Measurements from ENCODE around the gene FLT1. TPM values are rescaled to one million over a fixed set of nuclear protein-coding genes. Genes with fewer than 3 reads are reported as not detected.

FLT1 gene
- total RNA-seq, 4 donors from 2014 or later: 19.3 to 48.6 (median 24.4) TPM

DNA sequence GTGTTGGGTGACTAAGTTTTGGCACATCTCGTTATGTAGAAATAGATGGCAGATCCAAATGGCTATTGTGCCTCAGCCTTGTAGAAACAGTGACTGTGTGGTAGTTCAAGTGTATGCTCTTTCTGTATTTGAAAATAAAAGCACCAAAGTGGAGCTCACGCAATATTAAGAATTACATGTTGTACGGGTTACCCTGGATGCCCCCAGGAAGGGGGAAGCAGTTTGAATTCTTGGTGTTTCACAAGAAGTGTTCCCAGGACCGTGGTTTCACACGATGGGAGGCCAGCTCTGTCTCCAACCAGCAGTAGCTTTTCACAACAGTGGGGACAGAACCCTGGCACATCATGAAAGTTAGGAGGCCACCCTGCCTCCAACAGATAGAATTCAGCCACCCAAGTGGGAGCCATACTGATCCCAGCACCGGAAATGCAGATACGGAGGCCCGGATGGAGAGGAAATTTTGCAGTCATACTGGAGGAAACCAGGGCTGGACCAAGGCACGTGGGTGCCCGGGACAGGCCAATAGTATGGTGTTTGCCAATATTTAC lies 8.9 kb downstream of the FLT1 start:
- Histone ChIP-seq H3K27me3 (peaks cover 0 to 21% of the 10 kb centered on the region in 2 donors), H3K27ac (no peak overlapping the region), H3K36me3 (no peaks in the 10 kb centered on the region), H3K9me3 (no peaks in the 10 kb centered on the region), H3K4me1 (no peaks in the 10 kb centered on the region), H3K4me3 (no peak overlapping the region)
- TF ChIP-seq POLR2A (IDR thresholded peaks at IDR 0.05): no peak
- TF ChIP-seq EP300 (IDR thresholded peaks at IDR 0.05): no peak
- TF ChIP-seq, protein P1, sequence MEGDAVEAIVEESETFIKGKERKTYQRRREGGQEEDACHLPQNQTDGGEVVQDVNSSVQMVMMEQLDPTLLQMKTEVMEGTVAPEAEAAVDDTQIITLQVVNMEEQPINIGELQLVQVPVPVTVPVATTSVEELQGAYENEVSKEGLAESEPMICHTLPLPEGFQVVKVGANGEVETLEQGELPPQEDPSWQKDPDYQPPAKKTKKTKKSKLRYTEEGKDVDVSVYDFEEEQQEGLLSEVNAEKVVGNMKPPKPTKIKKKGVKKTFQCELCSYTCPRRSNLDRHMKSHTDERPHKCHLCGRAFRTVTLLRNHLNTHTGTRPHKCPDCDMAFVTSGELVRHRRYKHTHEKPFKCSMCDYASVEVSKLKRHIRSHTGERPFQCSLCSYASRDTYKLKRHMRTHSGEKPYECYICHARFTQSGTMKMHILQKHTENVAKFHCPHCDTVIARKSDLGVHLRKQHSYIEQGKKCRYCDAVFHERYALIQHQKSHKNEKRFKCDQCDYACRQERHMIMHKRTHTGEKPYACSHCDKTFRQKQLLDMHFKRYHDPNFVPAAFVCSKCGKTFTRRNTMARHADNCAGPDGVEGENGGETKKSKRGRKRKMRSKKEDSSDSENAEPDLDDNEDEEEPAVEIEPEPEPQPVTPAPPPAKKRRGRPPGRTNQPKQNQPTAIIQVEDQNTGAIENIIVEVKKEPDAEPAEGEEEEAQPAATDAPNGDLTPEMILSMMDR (IDR thresholded peaks at IDR 0.05): no peak
- 81 to 83% methylated on average over 10 of the region's 10 CpGs for WGBS, 2 donors
- DNase-seq (ENCODE audit: low spot score in 2 of 2): no peak

DNA sequence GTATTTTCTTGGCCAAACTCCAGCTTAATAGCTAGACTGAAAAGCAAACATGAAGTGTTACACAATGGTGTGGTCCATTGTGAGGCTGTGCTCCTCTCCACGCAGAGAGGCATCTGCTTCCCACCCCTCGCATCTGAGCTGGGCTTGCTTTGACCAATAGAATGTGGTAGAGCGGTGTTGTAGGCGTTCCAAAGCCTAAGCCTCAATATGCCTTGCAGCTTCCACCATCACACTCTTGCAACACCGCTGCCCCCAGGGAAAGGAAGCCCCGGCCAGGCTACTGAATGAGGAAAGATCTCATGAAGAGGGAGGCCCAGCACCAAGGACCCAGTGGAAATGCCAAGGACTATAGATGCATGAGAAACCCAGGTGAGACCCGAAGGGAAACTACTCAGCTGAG lies 9.4 kb downstream of the FLT1 start:
- H3K9me3 ChIP-seq: no peaks in the 10 kb centered on the region
- TF ChIP-seq, protein P1 (IDR thresholded peaks at IDR 0.05): no peak
- TF ChIP-seq EP300 (IDR thresholded peaks at IDR 0.05): no peak
- no peak for TF ChIP-seq POLR2A (IDR thresholded peaks at IDR 0.05)
- H3K4me1 ChIP-seq: no peaks in the 10 kb centered on the region
- no peak overlapping the region for H3K4me3 ChIP-seq
- DNase-seq (ENCODE audit: low spot score in 2 of 2): no peak
- whole genome bisulfite sequencing, 2 donors: 89 to 92% methylated on average over 7 of the region's 7 CpGs
- peaks cover 0 to 16% of the 10 kb centered on the region in 2 donors for H3K27me3 ChIP-seq
- H3K27ac ChIP-seq: no peak overlapping the region
- no peaks in the 10 kb centered on the region for H3K36me3 ChIP-seq

DNA sequence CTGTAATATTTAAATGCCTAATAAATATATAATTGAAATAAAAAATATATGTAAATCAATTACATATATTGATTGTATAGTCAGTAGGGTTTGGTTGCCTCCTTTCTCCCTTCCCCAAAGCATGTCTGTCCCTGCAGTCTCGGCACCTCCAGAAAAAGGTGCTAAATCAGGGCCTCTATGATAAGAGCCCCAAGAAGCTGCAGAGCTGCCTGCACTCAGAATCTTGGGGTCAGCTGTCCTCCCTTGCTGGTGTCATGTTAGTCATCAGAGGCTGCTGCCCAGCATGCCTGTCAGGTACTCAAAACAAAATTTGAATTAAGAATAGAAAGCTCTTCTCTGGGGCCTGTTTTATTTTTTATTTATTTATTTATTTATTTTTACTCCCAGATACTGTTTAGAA lies 9.8 kb downstream of the FLT1 start:
- Histone ChIP-seq H3K4me3 (no peak overlapping the region), H3K4me1 (no peaks in the 10 kb centered on the region), H3K9me3 (no peaks in the 10 kb centered on the region), H3K27ac (no peak overlapping the region), H3K36me3 (no peaks in the 10 kb centered on the region), H3K27me3 (peaks cover 0 to 12% of the 10 kb centered on the region in 2 donors)
- no peak for TF ChIP-seq POLR2A (IDR thresholded peaks at IDR 0.05)
- TF ChIP-seq, protein P1 (IDR thresholded peaks at IDR 0.05): no peak
- TF ChIP-seq EP300 (IDR thresholded peaks at IDR 0.05): no peak
- 85 to 93% methylated on average over 1 of the region's 1 CpG for WGBS, 2 donors
- DNase-seq (ENCODE audit: low spot score in 2 of 2): no peak

DNA sequence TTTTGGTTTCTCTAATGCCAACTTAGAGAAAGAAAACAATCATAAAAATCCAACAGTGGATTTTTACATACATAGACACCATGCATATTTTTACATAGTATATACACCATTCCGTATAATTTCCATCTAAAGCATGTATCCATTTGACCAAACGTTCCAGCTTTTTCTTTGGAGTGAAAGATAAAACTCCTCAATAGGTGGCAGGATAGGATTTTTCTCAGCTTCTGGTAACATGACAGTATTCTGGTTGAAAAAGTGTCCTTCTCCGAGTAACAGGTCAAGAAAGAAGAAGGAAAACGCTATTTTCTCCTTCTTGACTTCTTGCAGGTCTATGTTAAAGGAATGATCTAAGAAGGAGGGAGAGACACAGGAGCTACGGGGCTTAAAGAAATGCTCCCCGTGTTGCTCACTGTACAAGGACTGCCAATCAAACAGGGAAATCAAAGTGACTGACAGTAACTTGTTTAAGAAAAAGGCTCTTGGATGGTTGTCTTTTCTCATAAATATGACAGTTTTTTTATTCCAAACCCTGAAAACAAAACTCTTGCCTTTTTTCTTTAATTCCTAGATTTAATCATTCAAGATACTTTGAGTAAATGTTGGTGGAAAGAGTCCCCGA lies 11.5 kb downstream of the FLT1 start:
- peaks cover 0 to under 1% of the 10 kb centered on the region in 2 donors for H3K27me3 ChIP-seq
- no peak overlapping the region for H3K27ac ChIP-seq
- no peak for DNase-seq (ENCODE audit: low spot score in 2 of 2)
- H3K36me3 ChIP-seq: no peaks in the 10 kb centered on the region
- no peak overlapping the region for H3K4me3 ChIP-seq
- WGBS, 2 donors: 57 to 62% methylated on average over 7 of the region's 7 CpGs
- TF ChIP-seq, protein P1 (IDR thresholded peaks at IDR 0.05): no peak
- no peak for TF ChIP-seq EP300 (IDR thresholded peaks at IDR 0.05)
- no peak for TF ChIP-seq POLR2A (IDR thresholded peaks at IDR 0.05)
- H3K9me3 ChIP-seq: no peaks in the 10 kb centered on the region
- H3K4me1 ChIP-seq: no peaks in the 10 kb centered on the region

DNA sequence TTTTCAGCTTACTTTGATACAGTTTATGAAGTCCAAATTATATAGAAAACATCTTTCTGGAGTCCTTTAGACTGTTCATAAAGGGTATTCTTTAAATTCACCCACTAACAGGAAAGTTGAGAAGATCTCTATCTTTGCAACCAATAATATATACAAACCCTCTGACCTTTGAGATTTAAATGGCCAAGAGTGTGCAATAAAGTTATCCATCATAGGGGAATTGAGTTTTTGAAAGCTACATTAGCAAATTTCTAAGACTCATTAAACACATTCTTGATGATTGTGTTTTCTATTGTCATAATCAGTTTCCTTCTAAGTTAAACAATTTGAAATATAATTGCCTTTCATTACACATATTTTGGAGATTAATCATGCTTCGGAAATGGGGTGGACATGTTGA lies 15.9 kb downstream of the FLT1 start:
- TF ChIP-seq, protein P1 (IDR thresholded peaks at IDR 0.05): no peak
- no peak for TF ChIP-seq EP300 (IDR thresholded peaks at IDR 0.05)
- TF ChIP-seq POLR2A (IDR thresholded peaks at IDR 0.05): no peak
- WGBS, 2 donors: 80 to 83% methylated on average over 1 of the region's 1 CpG
- no peak overlapping the region for H3K4me3 ChIP-seq
- H3K27me3 ChIP-seq: no peaks in the 10 kb centered on the region
- no peaks in the 10 kb centered on the region for H3K36me3 ChIP-seq
- no peak for DNase-seq (ENCODE audit: low spot score in 2 of 2)
- H3K9me3 ChIP-seq: no peaks in the 10 kb centered on the region
- no peak overlapping the region for H3K27ac ChIP-seq
- H3K4me1 ChIP-seq: no peaks in the 10 kb centered on the region
